ENCODE results near the gene SLC35B2. TPM values are rescaled to one million over a fixed set of nuclear protein-coding genes. Genes with fewer than 3 reads are reported as not detected.

Gene SLC35B2
- polyA plus RNA-seq, 3 donors, result 17.4 to 54.0 (median 30.6) TPM

- Histone ChIP-seq H3K4me2 (replicated peaks; ENCODE audit: extremely low read depth, low read length, poor library complexity, severe bottlenecking) (no peak overlapping the region), H3K27ac (ENCODE audit: low read depth in 1 of 2, low read length in 2 of 2) (no peak overlapping the region), H2AFZ (ENCODE audit: insufficient read depth, low read depth, low read length, poor library complexity, severe bottlenecking) (no peak overlapping the region), H3K79me2 (ENCODE audit: insufficient read depth, low read length) (peaks cover 11% of the 10 kb centered on the region), H3K9ac (ENCODE audit: insufficient read depth, low read length, poor library complexity, severe bottlenecking) (no peak overlapping the region), H3K27me3 (ENCODE audit: control insufficient read depth in 2 of 2, insufficient read depth in 2 of 2, low read length in 2 of 2) (no peaks in the 10 kb centered on the region), H4K20me1 (ENCODE audit: insufficient read depth, low read length) (no peaks in the 10 kb centered on the region), H3K4me1 (ENCODE audit: control insufficient read depth in 1 of 2, insufficient read depth in 2 of 2, low read length in 2 of 2) (peaks cover 34% of the 10 kb centered on the region in 2 donors), H3K4me3 (replicated peaks in 1 of 3; ENCODE audit: low read depth in 2 of 3, low read length in 3 of 3) (no peak overlapping the region), H3K36me3 (replicated peaks in 1 of 2; ENCODE audit: control insufficient read depth in 1 of 2, insufficient read depth in 2 of 2, low read length in 2 of 2) (peaks cover 5 to 14% of the 10 kb centered on the region in 2 donors), H3K9me3 (replicated peaks in 1 of 2; ENCODE audit: control insufficient read depth in 1 of 2, insufficient read depth in 1 of 2, low read length in 2 of 2) (no peaks in the 10 kb centered on the region)
- Mint-ChIP-seq H3K4me3 (no peak overlapping the region), H3K27ac (no peak overlapping the region), H3K4me1 (peaks cover 50% of the 10 kb centered on the region), H3K27me3 (ENCODE audit: low read depth in 3 of 3) (peaks cover 0 to 3% (median 0%) of the 10 kb centered on the region in 3 donors), H3K9me3 (peaks cover 0 to 1% (median 0%) of the 10 kb centered on the region in 7 donors), H3K36me3 (peaks cover 17 to 32% of the 10 kb centered on the region in 2 donors)
- TF ChIP-seq, protein P1, sequence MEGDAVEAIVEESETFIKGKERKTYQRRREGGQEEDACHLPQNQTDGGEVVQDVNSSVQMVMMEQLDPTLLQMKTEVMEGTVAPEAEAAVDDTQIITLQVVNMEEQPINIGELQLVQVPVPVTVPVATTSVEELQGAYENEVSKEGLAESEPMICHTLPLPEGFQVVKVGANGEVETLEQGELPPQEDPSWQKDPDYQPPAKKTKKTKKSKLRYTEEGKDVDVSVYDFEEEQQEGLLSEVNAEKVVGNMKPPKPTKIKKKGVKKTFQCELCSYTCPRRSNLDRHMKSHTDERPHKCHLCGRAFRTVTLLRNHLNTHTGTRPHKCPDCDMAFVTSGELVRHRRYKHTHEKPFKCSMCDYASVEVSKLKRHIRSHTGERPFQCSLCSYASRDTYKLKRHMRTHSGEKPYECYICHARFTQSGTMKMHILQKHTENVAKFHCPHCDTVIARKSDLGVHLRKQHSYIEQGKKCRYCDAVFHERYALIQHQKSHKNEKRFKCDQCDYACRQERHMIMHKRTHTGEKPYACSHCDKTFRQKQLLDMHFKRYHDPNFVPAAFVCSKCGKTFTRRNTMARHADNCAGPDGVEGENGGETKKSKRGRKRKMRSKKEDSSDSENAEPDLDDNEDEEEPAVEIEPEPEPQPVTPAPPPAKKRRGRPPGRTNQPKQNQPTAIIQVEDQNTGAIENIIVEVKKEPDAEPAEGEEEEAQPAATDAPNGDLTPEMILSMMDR (IDR thresholded peaks at IDR 0.05), result no peak
- intact Hi-C loops (cut with micrococcal nuclease), result no loop called here
- no CpG with 5 or more reads among the region's 10 CpGs for WGBS (ENCODE audit: insufficient coverage)
- no peak for DNase-seq
Observed at GRCh38 chr6:44230034-44230675, 27.2 kb downstream of the SLC35B2 start.

DNA sequence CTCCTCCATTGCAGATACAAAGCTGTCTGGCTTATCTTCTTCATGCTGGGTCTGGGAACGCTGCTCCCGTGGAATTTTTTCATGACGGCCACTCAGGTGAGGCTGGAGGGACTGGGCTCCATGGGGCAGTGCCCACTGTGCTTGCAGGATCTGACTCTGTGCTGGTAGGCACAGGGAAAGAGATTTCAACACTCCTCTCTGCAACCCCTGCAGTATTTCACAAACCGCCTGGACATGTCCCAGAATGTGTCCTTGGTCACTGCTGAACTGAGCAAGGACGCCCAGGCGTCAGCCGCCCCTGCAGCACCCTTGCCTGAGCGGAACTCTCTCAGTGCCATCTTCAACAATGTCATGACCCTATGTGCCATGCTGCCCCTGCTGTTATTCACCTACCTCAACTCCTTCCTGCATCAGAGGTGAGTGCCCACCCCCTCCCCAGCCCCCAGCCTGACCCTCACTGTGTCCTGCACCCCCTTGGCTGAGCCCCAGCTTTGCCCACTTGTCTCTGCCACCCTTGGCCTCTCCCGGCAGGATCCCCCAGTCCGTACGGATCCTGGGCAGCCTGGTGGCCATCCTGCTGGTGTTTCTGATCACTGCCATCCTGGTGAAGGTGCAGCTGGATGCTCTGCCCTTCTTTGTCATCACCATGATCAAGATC is 27.8 kb downstream of the SLC35B2 start:
- no peak overlapping the region for H3K4me3 Mint-ChIP-seq
- H3K4me2 ChIP-seq (replicated peaks; ENCODE audit: extremely low read depth, low read length, poor library complexity, severe bottlenecking), result no peak overlapping the region
- H3K27ac ChIP-seq (ENCODE audit: low read depth in 1 of 2, low read length in 2 of 2), result no peak overlapping the region
- peaks cover 15% of the 10 kb centered on the region for H3K79me2 ChIP-seq (ENCODE audit: insufficient read depth, low read length)
- peaks cover 0 to 1% (median 0%) of the 10 kb centered on the region in 7 donors for H3K9me3 Mint-ChIP-seq
- no peak overlapping the region for H3K4me3 ChIP-seq (replicated peaks in 1 of 3; ENCODE audit: low read depth in 2 of 3, low read length in 3 of 3)
- peaks cover 17 to 32% of the 10 kb centered on the region in 2 donors for H3K36me3 Mint-ChIP-seq
- peaks cover 54% of the 10 kb centered on the region for H3K4me1 Mint-ChIP-seq
- no peaks in the 10 kb centered on the region for H3K9me3 ChIP-seq (replicated peaks in 1 of 2; ENCODE audit: control insufficient read depth in 1 of 2, insufficient read depth in 1 of 2, low read length in 2 of 2)
- no peak overlapping the region for H2AFZ ChIP-seq (ENCODE audit: insufficient read depth, low read depth, low read length, poor library complexity, severe bottlenecking)
- TF ChIP-seq, protein P1 (IDR thresholded peaks at IDR 0.05), result no peak
- no peak for DNase-seq
- intact Hi-C loops (cut with micrococcal nuclease), result no loop called here
- peaks cover under 1% of the 10 kb centered on the region for H4K20me1 ChIP-seq (ENCODE audit: insufficient read depth, low read length)
- peaks cover 36 to 37% of the 10 kb centered on the region in 2 donors for H3K4me1 ChIP-seq (ENCODE audit: control insufficient read depth in 1 of 2, insufficient read depth in 2 of 2, low read length in 2 of 2)
- no peak overlapping the region for H3K27ac Mint-ChIP-seq
- H3K27me3 Mint-ChIP-seq (ENCODE audit: low read depth in 3 of 3), result peaks cover 0 to 3% (median 2%) of the 10 kb centered on the region in 3 donors
- 94% methylated on average over 11 of the region's 11 CpGs for WGBS (ENCODE audit: insufficient coverage)
- no peak overlapping the region for H3K9ac ChIP-seq (ENCODE audit: insufficient read depth, low read length, poor library complexity, severe bottlenecking)
- H3K27me3 ChIP-seq (ENCODE audit: control insufficient read depth in 2 of 2, insufficient read depth in 2 of 2, low read length in 2 of 2), result no peaks in the 10 kb centered on the region
- peaks cover 5 to 14% of the 10 kb centered on the region in 2 donors for H3K36me3 ChIP-seq (replicated peaks in 1 of 2; ENCODE audit: control insufficient read depth in 1 of 2, insufficient read depth in 2 of 2, low read length in 2 of 2)

Data from CD14-positive monocyte (primary cell).